Stomach (tissue), 9 donors: ENCODE results near the gene RPRD2. TPM values are rescaled to one million over a fixed set of nuclear protein-coding genes. Genes with fewer than 3 reads are reported as not detected.

ENCODE experiments used
- DNase-seq, 2 donors: peaks; one replicate each; pipeline versions ENCODE4 v3.0.0 to v3.0.0-alpha.2; 2013 to 2019
- H3K27ac ChIP-seq, 5 donors: fragments of 200-600 bp in 4 of 5; sonication (generic) in 4 of 5; one replicate each; pipeline ENCODE4 v1.5.1; 2013 to 2019; ENCODE audit warnings: mild to moderate bottlenecking in 1 of 5, moderate library complexity in 1 of 5
- H3K27me3 ChIP-seq, 3 donors: fragments of 200-600 bp; sonication (generic); one replicate each; pipeline ENCODE4 v1.5.1; 2017 to 2019; ENCODE audit warnings: mixed run types in 1 of 3
- H3K36me3 ChIP-seq, 4 donors: fragments of 200-600 bp; sonication (generic); 1 replicate in 3 of 4; 2 replicates in 1 of 4; pipeline ENCODE4 v1.5.1; 2016 to 2019
- H3K4me1 ChIP-seq, 4 donors: fragments of 200-600 bp; sonication (generic); one replicate each; pipeline ENCODE4 v1.5.1; 2016 to 2019
- H3K4me3 ChIP-seq, 4 donors: fragments of 200-600 bp; sonication (generic) in 3 of 4; one replicate each; pipeline ENCODE4 v1.5.1; 2016 to 2019; ENCODE audit warnings: mild to moderate bottlenecking in 1 of 4
- H3K9me3 ChIP-seq, 4 donors: fragments of 200-600 bp; sonication (generic); one replicate each; pipeline ENCODE4 v1.5.1; 2016 to 2019
- EP300 ChIP-seq: sonication (generic); formaldehyde crosslinking; IDR thresholded peaks from one replicate; pipeline ENCODE4 v1.6.1; 2017; ENCODE audit warnings: antibody characterized with exemption
- POLR2A ChIP-seq, 4 donors: fragments of 450-650 bp; IDR thresholded peaks; one replicate each; pipeline ENCODE4 v1.6.1; 2016; ENCODE audit warnings: antibody characterized with exemption in 4 of 4, control low read depth in 2 of 4, mild to moderate bottlenecking in 1 of 4, moderate library complexity in 1 of 4
- POLR2AphosphoS5 ChIP-seq, 3 donors: sonication (generic); formaldehyde crosslinking; IDR thresholded peaks; one replicate each; pipeline ENCODE4 v1.6.1; 2016; ENCODE audit warnings: antibody characterized with exemption in 3 of 3
- WGBS, 5 donors: extraction: QIAGEN DNeasy Blood & Tissue Kit in 3 of 5; methylation state at CpG; one replicate each; pipeline versions ENCODE4 v1.1.5 to v1.1.7; 2013 to 2018; 5-methylcytosine and 5-hydroxymethylcytosine counted together
- intact Hi-C: fragments of 100-400 bp; cut with DNase I; formaldehyde crosslinking; loops from one replicate; pipeline ENCODE4 v1.15.1; 2023; ENCODE audit warnings: low total_unique reads
- polyA plus RNA-seq, 3 donors: library from polyadenylated mRNA; stranded (reverse); fragments of 200-250 nt; gene quantifications; one replicate each; pipeline ENCODE4 v1.2.3, GENCODE V29; 2013
- total RNA-seq, 5 donors: library from RNA; depleted of rRNA; stranded (reverse); fragments of >200 nt; gene quantifications; one replicate each; pipeline versions ENCODE4 v1.1.0 to v1.2.3, GENCODE V29; 2014 to 2016
- TF ChIP-seq, protein P1 (sequence below), 7 experiments: fragments of 450-650 bp in 4 of 7; fragments of 200-600 bp in 3 of 7; sonication (generic) in 3 of 7; IDR thresholded peaks; one replicate each; pipeline ENCODE4 v1.5.1; 2016 to 2019; ENCODE audit warnings: antibody characterized with exemption in 7 of 7, control low read depth in 2 of 7, mild to moderate bottlenecking in 1 of 7
- donor health status: healthy with polysubstance abuse.
- donor health status: Bipolar disorder and iron deficiency.
- donor health status: healthy.

Gene RPRD2
- total and polyA plus RNA-seq, 8 donors, result 4.5 to 41.4 (median 12.3) TPM

DNA sequence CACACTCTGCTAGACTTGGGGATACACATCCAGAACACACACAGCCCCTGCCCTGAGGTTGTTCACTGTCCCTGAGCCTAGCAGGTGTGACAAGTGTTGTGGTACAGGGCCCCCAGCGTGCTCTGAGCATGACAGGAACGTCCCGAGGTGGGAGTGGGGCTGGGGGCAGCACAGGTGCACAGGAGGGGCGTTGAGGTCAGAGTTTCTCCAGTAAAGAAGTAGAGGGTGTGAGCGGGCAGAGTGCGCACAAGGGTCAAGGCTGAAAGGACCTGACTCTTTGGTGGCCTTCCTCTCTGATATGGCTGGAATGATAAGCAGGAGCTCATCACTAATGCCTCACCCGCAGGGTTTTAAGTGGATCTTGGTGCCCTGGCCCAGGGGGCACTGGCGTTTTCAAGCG, 150.3 kb downstream of the RPRD2 start:
- no peaks in the 10 kb centered on the region for H3K27me3 ChIP-seq
- TF ChIP-seq POLR2AphosphoS5 (IDR thresholded peaks at IDR 0.05) (no peak), POLR2A (IDR thresholded peaks at IDR 0.05) (no peak), EP300 (no peak)
- TF ChIP-seq, protein P1, sequence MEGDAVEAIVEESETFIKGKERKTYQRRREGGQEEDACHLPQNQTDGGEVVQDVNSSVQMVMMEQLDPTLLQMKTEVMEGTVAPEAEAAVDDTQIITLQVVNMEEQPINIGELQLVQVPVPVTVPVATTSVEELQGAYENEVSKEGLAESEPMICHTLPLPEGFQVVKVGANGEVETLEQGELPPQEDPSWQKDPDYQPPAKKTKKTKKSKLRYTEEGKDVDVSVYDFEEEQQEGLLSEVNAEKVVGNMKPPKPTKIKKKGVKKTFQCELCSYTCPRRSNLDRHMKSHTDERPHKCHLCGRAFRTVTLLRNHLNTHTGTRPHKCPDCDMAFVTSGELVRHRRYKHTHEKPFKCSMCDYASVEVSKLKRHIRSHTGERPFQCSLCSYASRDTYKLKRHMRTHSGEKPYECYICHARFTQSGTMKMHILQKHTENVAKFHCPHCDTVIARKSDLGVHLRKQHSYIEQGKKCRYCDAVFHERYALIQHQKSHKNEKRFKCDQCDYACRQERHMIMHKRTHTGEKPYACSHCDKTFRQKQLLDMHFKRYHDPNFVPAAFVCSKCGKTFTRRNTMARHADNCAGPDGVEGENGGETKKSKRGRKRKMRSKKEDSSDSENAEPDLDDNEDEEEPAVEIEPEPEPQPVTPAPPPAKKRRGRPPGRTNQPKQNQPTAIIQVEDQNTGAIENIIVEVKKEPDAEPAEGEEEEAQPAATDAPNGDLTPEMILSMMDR (IDR thresholded peaks at IDR 0.05), result no peak
- H3K36me3 ChIP-seq, result peaks cover 0 to 21% (median 13%) of the 10 kb centered on the region in 4 donors
- H3K9me3 ChIP-seq, result no peaks in the 10 kb centered on the region
- peaks cover 12 to 45% (median 21%) of the 10 kb centered on the region in 4 donors for H3K4me1 ChIP-seq
- 89 to 94% (median 91%) methylated on average over 9 of the region's 9 CpGs for WGBS, 5 donors
- DNase-seq, result no peak
- H3K4me3 ChIP-seq, result no peak overlapping the region
- no peak overlapping the region for H3K27ac ChIP-seq
- intact Hi-C loops, result no loop called here

GRCh38 chr1:150514913-150515327, 151.0 kb downstream of the RPRD2 start:
- WGBS, 5 donors, result 25 to 28% (median 27%) methylated on average over 21 of the region's 21 CpGs
- no peaks in the 10 kb centered on the region for H3K27me3 ChIP-seq
- DNase-seq, result no peak
- H3K4me3 ChIP-seq, result peak overlapping the region; percentile 55 to 65 (median 58)
- peak overlapping the region; percentile 80 to 92 (median 85) for H3K27ac ChIP-seq
- H3K36me3 ChIP-seq, result peaks cover 0 to 21% (median 13%) of the 10 kb centered on the region in 4 donors
- TF ChIP-seq EP300, result no peak
- no peak for TF ChIP-seq POLR2AphosphoS5 (IDR thresholded peaks at IDR 0.05)
- TF ChIP-seq, protein P1 (IDR thresholded peaks at IDR 0.05), result no peak
- TF ChIP-seq POLR2A (IDR thresholded peaks at IDR 0.05), result no peak
- intact Hi-C loops, result no loop called here
- H3K4me1 ChIP-seq, result peaks cover 12 to 43% (median 21%) of the 10 kb centered on the region in 4 donors
- no peaks in the 10 kb centered on the region for H3K9me3 ChIP-seq

GRCh38 chr1:150515328-150516049, 151.5 kb downstream of the RPRD2 start, which contains the start of gene FALEC:
FALEC (plus strand) TSS chr1:150515752.
- DNase-seq, result peak; percentile 98 to 99
- intact Hi-C loops, result no loop called here

GRCh38 chr1:150516050-150516591, 152.2 kb downstream of the RPRD2 start:
- peak overlapping the region; percentile 55 to 65 (median 58) for H3K4me3 ChIP-seq

More at GRCh38 chr1:150515328-150516049, 151.5 kb downstream of the RPRD2 start, which contains the start of gene FALEC:
- WGBS, 5 donors, result 0 to 2% (median 0%) methylated on average over 47 to 54 of the region's 54 CpGs
- H3K36me3 ChIP-seq, result peaks cover 0 to 16% (median 13%) of the 10 kb centered on the region in 4 donors
- no peaks in the 10 kb centered on the region for H3K9me3 ChIP-seq
- TF ChIP-seq POLR2AphosphoS5 (IDR thresholded peaks at IDR 0.05) (peak; percentile 58 to 81 (median 70)), POLR2A (IDR thresholded peaks at IDR 0.05) (no peak)
- peak within 1 kb of the TSS; percentile 55 to 65 (median 58) for H3K4me3 ChIP-seq
- H3K27me3 ChIP-seq, result no peaks in the 10 kb centered on the region
- H3K27ac ChIP-seq, result peak within 1 kb of the TSS; percentile 80 to 92 (median 85)
- H3K4me1 ChIP-seq, result peaks cover 12 to 43% (median 21%) of the 10 kb centered on the region in 4 donors

More at GRCh38 chr1:150516050-150516591, 152.2 kb downstream of the RPRD2 start:
- 1 to 4% (median 2%) methylated on average over 19 of the region's 19 CpGs for whole genome bisulfite sequencing, 5 donors
- intact Hi-C loops, result no loop called here
- no peaks in the 10 kb centered on the region for H3K9me3 ChIP-seq
- peak in 1 of 2 donors; percentile 44 for DNase-seq
- H3K27me3 ChIP-seq, result no peaks in the 10 kb centered on the region
- TF ChIP-seq, protein P1 (IDR thresholded peaks at IDR 0.05), result no peak
- TF ChIP-seq EP300, result no peak
- peak overlapping the region; percentile 31 to 91 (median 84) for H3K27ac ChIP-seq
- peaks cover 0 to 12% (median 10%) of the 10 kb centered on the region in 4 donors for H3K36me3 ChIP-seq
- H3K4me1 ChIP-seq, result peaks cover 12 to 43% (median 21%) of the 10 kb centered on the region in 4 donors
